ENCODE data around the gene COPB1. TPM values are rescaled to one million over a fixed set of nuclear protein-coding genes. Genes with fewer than 3 reads are reported as not detected.
A peak's percentile ranks its signal among the peaks of the same experiment; 100 is the strongest.

The COPB1 gene
- polyA plus RNA-seq, 1 donor (not counting 4 experiments of a cell fraction or from before 2014, with no cell fraction given): 169 TPM

- Histone ChIP-seq H3K9ac (ENCODE audit: control insufficient read depth, extremely low read depth, insufficient read depth, low read length) (no peak overlapping the region), H2AFZ (ENCODE audit: control insufficient read depth, low read length) (no peak overlapping the region), H3K36me3 (ENCODE audit: control insufficient read depth in 2 of 2, extremely low read depth in 1 of 2, insufficient read depth in 2 of 2, low read length in 2 of 2) (no peaks in the 10 kb centered on the region), H3K27me3 (ENCODE audit: control insufficient read depth, extremely low read depth, insufficient read depth, low read length) (no peaks in the 10 kb centered on the region), H3K4me3 (ENCODE audit: control insufficient read depth in 2 of 3, extremely low read depth in 1 of 3, insufficient read depth in 2 of 3, low read depth in 1 of 3, low read length in 3 of 3) (peak overlapping the region in 1 of 3 experiments; percentile 26), H3K4me2 (ENCODE audit: control insufficient read depth, extremely low read depth, insufficient read depth, low read depth, low read length) (peak overlapping the region; percentile 72), H3K79me2 (ENCODE audit: control insufficient read depth, insufficient read depth, low read length) (no peaks in the 10 kb centered on the region), H3K27ac (ENCODE audit: control insufficient read depth, insufficient read depth, low read length) (peak overlapping the region; percentile 29), H3K9me1 (ENCODE audit: control insufficient read depth, extremely low read depth, insufficient read depth, low read length) (no peaks in the 10 kb centered on the region), H3K4me1 (ENCODE audit: control insufficient read depth, extremely low read depth, insufficient read depth, low read length) (peaks cover 34% of the 10 kb centered on the region), H4K20me1 (ENCODE audit: control insufficient read depth, extremely low read depth, insufficient read depth, low read length) (no peaks in the 10 kb centered on the region), H3K9me3 (ENCODE audit: control insufficient read depth, low read depth, low read length) (no peaks in the 10 kb centered on the region)
- FAIRE-seq (no peak), DNase-seq (ENCODE audit: low read depth, low spot score) (no peak)
- TF ChIP-seq CTCF (optimal IDR thresholded peaks at IDR 0.05 in 1 of 3, IDR thresholded peaks at IDR 0.05 in 1 of 3, conservative IDR thresholded peaks at IDR 0.05 in 1 of 3; ENCODE audit: extremely low read depth in 1 of 3, insufficient read depth in 2 of 3, low read length in 3 of 3): no peak
- TF ChIP-seq EZH2 (IDR thresholded peaks at IDR 0.05; ENCODE audit: low read length): no peak
- dilution Hi-C loops (cut with MboI; ENCODE audit: extremely low pct_ligation_motif_present, low sequenced_read_pairs): no loop called here
These were observed 76.8 kb downstream of the COPB1 start for GRCh38 chr11:14422814-14423182.

- FAIRE-seq (peak; percentile 94), DNase-seq (ENCODE audit: low read depth, low spot score) (peak; percentile 91)
- peaks cover 34% of the 10 kb centered on the region for H3K4me1 ChIP-seq (ENCODE audit: control insufficient read depth, extremely low read depth, insufficient read depth, low read length)
- H3K36me3 ChIP-seq (ENCODE audit: control insufficient read depth in 2 of 2, extremely low read depth in 1 of 2, insufficient read depth in 2 of 2, low read length in 2 of 2): no peaks in the 10 kb centered on the region
- no peak overlapping the region for H2AFZ ChIP-seq (ENCODE audit: control insufficient read depth, low read length)
- H4K20me1 ChIP-seq (ENCODE audit: control insufficient read depth, extremely low read depth, insufficient read depth, low read length): no peaks in the 10 kb centered on the region
- dilution Hi-C loops (cut with MboI; ENCODE audit: extremely low pct_ligation_motif_present, low sequenced_read_pairs): no loop called here
- H3K79me2 ChIP-seq (ENCODE audit: control insufficient read depth, insufficient read depth, low read length): no peaks in the 10 kb centered on the region
- no peaks in the 10 kb centered on the region for H3K9me3 ChIP-seq (ENCODE audit: control insufficient read depth, low read depth, low read length)
- peak overlapping the region; percentile 63 for H3K27ac ChIP-seq (ENCODE audit: control insufficient read depth, insufficient read depth, low read length)
- H3K4me3 ChIP-seq (ENCODE audit: control insufficient read depth in 2 of 3, extremely low read depth in 1 of 3, insufficient read depth in 2 of 3, low read depth in 1 of 3, low read length in 3 of 3): peak overlapping the region in 1 of 3 experiments; percentile 26
- H3K4me2 ChIP-seq (ENCODE audit: control insufficient read depth, extremely low read depth, insufficient read depth, low read depth, low read length): peak overlapping the region; percentile 72
- TF ChIP-seq CTCF (optimal IDR thresholded peaks at IDR 0.05 in 1 of 3, IDR thresholded peaks at IDR 0.05 in 1 of 3, conservative IDR thresholded peaks at IDR 0.05 in 1 of 3; ENCODE audit: extremely low read depth in 1 of 3, insufficient read depth in 2 of 3, low read length in 3 of 3) (no peak), EZH2 (IDR thresholded peaks at IDR 0.05; ENCODE audit: low read length) (no peak)
- H3K9ac ChIP-seq (ENCODE audit: control insufficient read depth, extremely low read depth, insufficient read depth, low read length): no peak overlapping the region
- no peaks in the 10 kb centered on the region for H3K9me1 ChIP-seq (ENCODE audit: control insufficient read depth, extremely low read depth, insufficient read depth, low read length)
- H3K27me3 ChIP-seq (ENCODE audit: control insufficient read depth, extremely low read depth, insufficient read depth, low read length): no peaks in the 10 kb centered on the region
These were observed 77.4 kb downstream of the COPB1 start for GRCh38 chr11:14422052-14422813.

Data from keratinocyte (primary cell).